Measurements from ENCODE around the gene PLEKHA7. TPM values are rescaled to one million over a fixed set of nuclear protein-coding genes. Genes with fewer than 3 reads are reported as not detected.

Gene PLEKHA7
- total RNA-seq, 1 donor from 2014 or later, result 9.5 TPM

DNA sequence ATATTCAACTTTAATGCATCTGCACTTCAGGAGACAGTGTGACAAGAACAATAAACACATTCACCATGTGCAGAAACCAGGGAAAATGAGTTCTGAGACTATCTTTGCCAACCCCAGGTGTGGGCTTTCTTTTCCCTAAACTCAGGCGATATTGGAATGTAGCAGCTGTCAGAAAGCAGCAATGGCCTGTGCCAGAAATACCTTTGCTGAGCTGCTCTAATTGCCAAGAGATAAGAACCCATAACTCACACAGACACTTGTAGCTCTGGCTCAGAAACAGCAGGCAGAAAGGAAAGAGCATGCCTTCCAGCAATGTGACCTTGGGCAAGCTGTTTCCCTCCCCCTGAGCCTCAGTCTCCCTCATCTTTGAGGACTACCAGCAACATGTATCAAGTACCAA, 77.6 kb downstream of the PLEKHA7 start:
- no peak overlapping the region for H3K4me3 ChIP-seq
- no peak for TF ChIP-seq CTCF (IDR thresholded peaks at IDR 0.05)
- H3K4me1 ChIP-seq, result peaks cover 0 to 4% of the 10 kb centered on the region in 2 donors
- intact Hi-C loops (cut with DNase I), result loop anchor here (10.0 kb wide), 2 partner anchors 138 to 152 kb away; partner anchors contain the start of gene RPS13
- no peak overlapping the region for H3K27ac ChIP-seq
- H3K36me3 ChIP-seq, result no peaks in the 10 kb centered on the region
- no peaks in the 10 kb centered on the region for H3K27me3 ChIP-seq
- no peak for DNase-seq (ENCODE audit: low spot score in 2 of 2)
- no peaks in the 10 kb centered on the region for H3K9me3 ChIP-seq

GRCh38 chr11:16935518-16936302, 78.5 kb downstream of the PLEKHA7 start:
- peak in 2 of 3 experiments; percentile 46 to 72 for TF ChIP-seq CTCF (IDR thresholded peaks at IDR 0.05)

DNA sequence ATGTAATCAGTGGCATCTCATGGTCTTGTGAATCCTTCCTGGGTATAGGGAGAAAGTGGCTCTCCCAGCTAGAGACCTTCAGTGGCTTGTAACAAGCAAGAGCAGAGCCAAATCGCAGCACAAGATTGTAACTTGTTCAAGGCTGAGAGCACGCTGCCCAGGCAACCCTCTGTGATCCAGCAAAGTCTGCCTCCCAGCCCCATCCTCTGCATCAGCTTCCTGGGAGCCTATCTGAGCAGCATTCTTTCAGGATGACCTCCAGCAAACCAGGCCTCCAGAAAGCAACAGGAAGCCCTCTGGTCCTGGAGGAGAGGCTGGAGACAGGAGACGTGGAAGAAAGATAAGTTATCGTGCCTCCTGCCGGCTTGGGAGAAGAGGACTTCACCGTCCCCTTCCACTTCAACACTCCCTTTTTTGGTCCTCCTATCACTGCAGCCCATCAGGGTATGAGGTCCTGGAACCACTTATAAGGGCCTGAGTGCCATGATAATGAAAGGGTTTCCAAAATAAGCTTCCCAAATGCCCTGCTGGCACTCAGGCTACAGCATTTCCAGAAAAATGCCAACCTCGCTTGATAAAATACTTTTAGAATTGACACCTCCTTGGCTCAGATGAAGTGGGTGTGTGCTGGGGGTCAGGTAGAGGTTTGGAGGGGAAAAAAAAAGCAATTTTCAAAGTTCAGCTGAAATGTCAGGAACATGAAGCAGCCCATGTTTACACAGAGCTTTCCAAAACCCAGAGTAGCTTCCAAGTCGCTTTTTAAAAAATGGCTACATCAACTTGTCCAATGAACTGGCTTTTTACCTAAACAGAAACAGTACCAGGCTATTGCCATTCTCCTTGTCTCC, 80.2 kb downstream of the PLEKHA7 start:
- Histone ChIP-seq H3K36me3 (no peaks in the 10 kb centered on the region), H3K9me3 (no peaks in the 10 kb centered on the region), H3K4me3 (peak overlapping the region in 1 of 2 donors; percentile 0), H3K27ac (peak overlapping the region; percentile 31 to 33), H3K27me3 (no peaks in the 10 kb centered on the region), H3K4me1 (peaks cover 0 to 4% of the 10 kb centered on the region in 2 donors)
- intact Hi-C loops (cut with DNase I), result loop anchor here (10.0 kb wide), 2 partner anchors 141 to 149 kb away; partner anchors contain the start of gene RPS13
- TF ChIP-seq CTCF (IDR thresholded peaks at IDR 0.05), result no peak
- DNase-seq (ENCODE audit: low spot score in 2 of 2), result no peak

More at GRCh38 chr11:16935518-16936302, 78.5 kb downstream of the PLEKHA7 start:
- no peak overlapping the region for H3K4me3 ChIP-seq
- DNase-seq (ENCODE audit: low spot score in 2 of 2), result no peak
- intact Hi-C loops (cut with DNase I), result loop anchor here (10.0 kb wide), 2 partner anchors 139 to 151 kb away; partner anchors contain the start of gene RPS13
- no peaks in the 10 kb centered on the region for H3K9me3 ChIP-seq
- no peaks in the 10 kb centered on the region for H3K27me3 ChIP-seq
- H3K36me3 ChIP-seq, result no peaks in the 10 kb centered on the region
- peaks cover 0 to 4% of the 10 kb centered on the region in 2 donors for H3K4me1 ChIP-seq
- H3K27ac ChIP-seq, result no peak overlapping the region

DNA sequence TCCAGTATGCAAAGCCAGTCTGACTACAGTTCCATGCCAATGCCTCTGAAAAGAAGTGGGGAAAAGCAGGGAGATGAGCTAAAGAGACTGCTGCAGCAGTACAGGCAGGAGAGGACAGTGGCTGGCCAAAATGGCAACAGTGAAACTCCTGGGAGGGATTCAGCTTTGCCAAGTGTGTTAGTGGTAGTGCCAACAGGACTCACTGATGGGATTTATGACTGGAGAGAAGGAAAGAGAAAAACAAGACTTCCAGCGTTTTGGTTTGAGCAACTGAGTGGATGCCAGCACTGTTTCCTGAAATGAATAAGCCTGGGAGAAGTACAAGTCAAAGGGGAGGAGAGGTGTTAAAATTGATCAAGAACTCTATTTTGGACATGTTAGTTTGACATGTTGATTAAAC, 80.9 kb downstream of the PLEKHA7 start:
- H3K4me1 ChIP-seq, result peaks cover 0 to 4% of the 10 kb centered on the region in 2 donors

More for the DNA sequence above, 80.9 kb downstream of the PLEKHA7 start:
- no peak for TF ChIP-seq CTCF (IDR thresholded peaks at IDR 0.05)
- peak overlapping the region in 1 of 2 donors; percentile 31 for H3K27ac ChIP-seq
- H3K36me3 ChIP-seq, result no peaks in the 10 kb centered on the region
- H3K27me3 ChIP-seq, result no peaks in the 10 kb centered on the region
- no peaks in the 10 kb centered on the region for H3K9me3 ChIP-seq
- DNase-seq (ENCODE audit: low spot score in 2 of 2), result no peak
- no peak overlapping the region for H3K4me3 ChIP-seq
- intact Hi-C loops (cut with DNase I), result loop anchor here (10.0 kb wide), 2 partner anchors 142 to 148 kb away; partner anchors contain the start of gene RPS13

All from ascending aorta (tissue), 2 donors.